GM12864 (cell line): Measurements from ENCODE around the gene EYA2.

Experiments used
- DNase-seq: peaks from one replicate; pipeline ENCODE4 v3.0.0-alpha.2; 2011; ENCODE audit warnings: low read depth
- H3K4me3 ChIP-seq: 2 replicates; pipeline ENCODE4 v1.5.1; 2011; ENCODE audit warnings: mild to moderate bottlenecking, low read depth, low read length, control low read depth
- CTCF ChIP-seq: IDR thresholded peaks from 2 replicates; pipeline ENCODE4 v1.5.1; 2011; ENCODE audit warnings: low read depth, mild to moderate bottlenecking, moderate library complexity, low read length, control low read depth, inconsistent platforms; ENCODE audit errors: missing control alignments

EYA2 gene

GRCh38 chr20:46937533-46938226 lies 43.0 kb downstream of the EYA2 start:
- no peak overlapping the region for H3K4me3 ChIP-seq
- no peak for DNase-seq
- TF ChIP-seq CTCF = no peak

GRCh38 chr20:46938434-46938833 lies 43.8 kb downstream of the EYA2 start:
- DNase-seq = no peak
- no peak overlapping the region for H3K4me3 ChIP-seq
- TF ChIP-seq CTCF = no peak

- TF ChIP-seq CTCF = peak; percentile 21
- H3K4me3 ChIP-seq = no peak overlapping the region
- no peak for DNase-seq
Measured at GRCh38 chr20:46939031-46939965, 44.7 kb downstream of the EYA2 start.

- no peak for DNase-seq
- TF ChIP-seq CTCF = no peak
- H3K4me3 ChIP-seq = no peak overlapping the region
Measured at GRCh38 chr20:46940616-46941015, 46.0 kb downstream of the EYA2 start.

GRCh38 chr20:46941404-46941803 lies 46.8 kb downstream of the EYA2 start:
- TF ChIP-seq CTCF = no peak
- no peak overlapping the region for H3K4me3 ChIP-seq
- DNase-seq = no peak

- no peak overlapping the region for H3K4me3 ChIP-seq
- DNase-seq = no peak
- no peak for TF ChIP-seq CTCF
Measured at GRCh38 chr20:46943861-46944591, 49.4 kb downstream of the EYA2 start.
